GM18519 (cell line): ENCODE results near the gene SLC25A45.

Experiments
- ATAC-seq: cut with Tn5 transposase; IDR thresholded peaks from one replicate; pipeline ENCODE4 v1.9.1; 2021; ENCODE audit warnings: mild to moderate bottlenecking, moderate library complexity; ENCODE audit not compliant: unreplicated experiment, low FRiP score

Gene SLC25A45

GRCh38 chr11:65404638-65405339 is 22.3 kb upstream of the SLC25A45 start:
- ATAC-seq: no peak

DNA sequence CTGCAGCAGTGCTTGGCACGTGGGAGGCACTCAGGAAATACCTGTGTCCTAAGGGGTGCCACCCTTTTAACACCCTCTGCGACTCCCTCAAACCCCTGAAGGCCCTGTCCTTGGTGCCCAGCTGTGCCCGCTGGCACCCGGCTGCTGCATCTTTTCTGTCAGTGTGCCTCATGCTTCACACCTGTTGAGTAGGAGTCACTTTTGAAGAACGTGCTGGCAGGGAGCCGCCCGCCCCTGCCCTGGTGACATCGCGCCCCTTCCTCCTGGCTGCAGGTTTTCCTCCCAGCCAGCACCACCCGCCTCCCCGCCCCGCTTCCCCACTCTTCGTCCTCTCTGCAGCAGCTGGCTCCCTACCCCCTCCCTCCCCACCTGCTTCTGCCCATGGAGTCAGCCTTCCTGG is 21.8 kb upstream of the SLC25A45 start:
- ATAC-seq: no peak

DNA sequence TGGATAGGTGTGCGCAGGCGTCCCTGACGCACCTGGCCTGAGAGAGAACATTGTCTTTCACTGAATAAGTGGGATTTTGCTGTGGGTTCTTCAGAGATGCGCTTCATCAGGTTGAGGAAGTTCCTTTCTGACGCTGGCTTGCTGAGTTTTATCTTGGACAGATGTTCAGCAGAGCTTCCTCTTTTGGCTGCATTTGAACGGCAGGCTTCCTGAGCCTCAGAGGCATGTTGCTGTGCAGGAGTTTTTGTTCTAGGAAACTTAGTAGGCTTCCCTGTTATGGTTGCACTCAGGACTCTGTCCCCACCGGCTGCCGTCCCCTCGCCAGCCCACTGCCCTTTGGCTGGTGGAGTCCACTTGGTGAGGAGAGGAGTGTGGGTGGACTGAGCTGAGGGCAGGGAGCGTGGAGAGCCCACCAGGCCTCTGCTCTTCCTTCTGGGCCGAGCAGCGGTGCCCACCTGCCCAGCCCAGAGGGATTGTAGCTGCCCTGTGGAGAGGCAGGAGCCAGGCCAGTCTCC is 21.2 kb upstream of the SLC25A45 start:
- ATAC-seq: no peak

- no peak for ATAC-seq
Measured at GRCh38 chr11:65402790-65403189, 20.3 kb upstream of the SLC25A45 start.

- no peak for ATAC-seq
Measured at GRCh38 chr11:65401803-65402248, 19.4 kb upstream of the SLC25A45 start.

DNA sequence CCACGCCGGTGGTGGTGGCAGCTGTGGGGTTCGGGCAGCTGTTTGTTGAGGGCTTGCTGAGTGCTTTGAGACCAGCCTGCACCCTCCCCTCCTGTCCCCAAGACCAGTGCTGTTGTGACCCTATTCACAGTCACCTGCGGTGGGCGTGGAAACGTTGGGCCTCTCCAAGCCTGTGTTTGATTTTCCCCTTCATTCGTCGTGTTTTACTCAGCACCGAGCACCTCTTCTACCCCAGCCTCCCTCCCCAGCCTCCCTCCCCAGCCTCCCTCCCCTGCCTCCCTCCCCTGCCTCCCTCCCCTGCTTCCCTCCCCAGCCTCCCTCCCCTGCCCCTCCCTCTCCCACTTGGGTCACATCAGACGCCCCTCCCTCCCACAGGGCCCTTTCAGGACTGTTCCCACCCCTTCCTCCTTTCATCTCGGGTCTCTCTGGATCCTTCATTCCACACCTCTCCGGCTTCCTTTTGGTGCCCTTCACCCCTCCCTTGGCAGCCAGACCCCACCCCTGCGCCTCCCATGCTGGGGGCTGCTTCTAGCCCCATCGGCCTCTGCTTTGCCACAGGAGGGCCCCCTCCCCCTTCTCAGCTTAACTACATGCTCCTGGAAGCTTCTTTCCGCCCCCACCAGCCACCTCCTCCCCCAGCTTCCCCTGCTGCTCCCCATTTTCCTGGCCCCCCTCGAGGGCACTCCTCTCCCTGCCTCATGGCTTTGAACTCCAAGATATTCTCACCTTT is 18.8 kb upstream of the SLC25A45 start:
- ATAC-seq: no peak

- ATAC-seq: no peak
Measured at GRCh38 chr11:65400307-65401072, 18.0 kb upstream of the SLC25A45 start.

DNA sequence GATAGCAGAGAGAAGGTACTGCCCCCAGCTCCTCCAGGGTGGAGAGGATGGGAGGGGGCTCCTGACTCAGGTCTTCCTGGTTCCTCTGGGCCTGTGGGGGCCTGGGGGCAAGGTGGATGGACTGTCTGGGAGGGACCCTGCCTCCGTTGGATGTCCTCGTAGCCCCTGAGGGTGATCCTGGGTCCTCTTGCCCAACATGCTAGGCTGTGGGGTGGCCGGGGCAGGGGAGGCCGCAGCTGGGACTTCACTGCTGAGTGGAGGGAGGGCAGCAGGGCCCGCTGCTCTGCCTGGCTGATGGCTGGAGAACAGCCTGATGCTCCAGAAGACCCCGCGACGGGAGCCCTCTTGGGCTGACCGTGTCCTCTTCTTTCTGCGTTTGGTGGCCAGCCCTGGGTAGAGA is 17.4 kb upstream of the SLC25A45 start:
- ATAC-seq: no peak

DNA sequence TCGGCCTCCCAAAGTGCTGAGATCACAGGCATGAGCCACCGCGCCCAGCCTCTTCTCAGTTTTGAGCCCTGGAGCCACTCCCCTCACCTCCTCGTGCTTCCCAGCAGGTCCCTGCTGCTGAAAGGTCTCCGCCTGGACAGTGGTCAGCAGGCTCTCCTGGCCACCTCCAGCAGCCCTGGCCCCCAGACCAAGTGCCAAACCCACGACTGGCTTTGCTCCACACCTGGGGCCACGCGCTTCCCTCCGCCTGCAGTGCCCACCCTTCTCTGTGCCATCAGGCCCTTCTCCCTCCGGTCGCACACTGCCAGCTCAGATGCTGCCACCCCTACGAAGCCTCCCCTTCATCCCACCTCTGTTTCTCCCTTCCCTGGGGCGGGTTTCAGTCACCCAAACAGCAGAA is 16.8 kb upstream of the SLC25A45 start:
- no peak for ATAC-seq

GRCh38 chr11:65398362-65398910 is 16.0 kb upstream of the SLC25A45 start:
- ATAC-seq: no peak

GRCh38 chr11:65396769-65397745 is 14.6 kb upstream of the SLC25A45 start:
- ATAC-seq: no peak

GRCh38 chr11:65395961-65396530 is 13.6 kb upstream of the SLC25A45 start:
- no peak for ATAC-seq

- no peak for ATAC-seq
Measured at GRCh38 chr11:65394125-65394536, 11.7 kb upstream of the SLC25A45 start.

DNA sequence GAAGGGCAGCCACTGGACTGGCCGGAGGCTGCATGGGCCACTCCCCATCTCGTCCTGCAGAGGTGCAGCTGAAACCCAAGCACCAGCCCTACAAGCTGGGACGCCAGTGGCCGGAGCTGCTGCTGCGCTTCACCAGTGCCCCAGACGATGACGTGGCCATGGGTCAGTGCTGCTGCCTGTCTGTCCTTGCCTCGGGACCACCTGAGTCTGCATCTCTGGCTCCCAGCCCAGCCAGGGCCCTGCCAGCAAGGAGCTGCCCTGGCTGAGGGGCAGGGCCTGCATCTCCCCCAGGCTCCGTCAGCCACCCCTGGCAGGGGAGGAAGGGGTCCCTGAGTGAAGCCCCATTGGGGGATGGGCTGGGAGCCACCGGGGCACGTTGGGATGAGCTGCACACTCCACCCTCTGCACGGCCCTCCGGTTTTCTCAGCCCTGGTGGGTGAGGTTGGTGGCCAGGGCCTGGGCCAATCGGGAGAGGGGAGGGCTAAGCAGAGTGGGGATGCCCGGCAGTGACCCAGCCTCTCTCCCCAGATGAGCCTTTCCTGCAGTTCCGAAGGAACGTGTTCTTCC is 11.2 kb upstream of the SLC25A45 start:
- ATAC-seq: no peak

GRCh38 chr11:65392899-65393298 is 10.5 kb upstream of the SLC25A45 start:
- ATAC-seq: no peak

- no peak for ATAC-seq
Measured at GRCh38 chr11:65392186-65392829, 9.9 kb upstream of the SLC25A45 start.

DNA sequence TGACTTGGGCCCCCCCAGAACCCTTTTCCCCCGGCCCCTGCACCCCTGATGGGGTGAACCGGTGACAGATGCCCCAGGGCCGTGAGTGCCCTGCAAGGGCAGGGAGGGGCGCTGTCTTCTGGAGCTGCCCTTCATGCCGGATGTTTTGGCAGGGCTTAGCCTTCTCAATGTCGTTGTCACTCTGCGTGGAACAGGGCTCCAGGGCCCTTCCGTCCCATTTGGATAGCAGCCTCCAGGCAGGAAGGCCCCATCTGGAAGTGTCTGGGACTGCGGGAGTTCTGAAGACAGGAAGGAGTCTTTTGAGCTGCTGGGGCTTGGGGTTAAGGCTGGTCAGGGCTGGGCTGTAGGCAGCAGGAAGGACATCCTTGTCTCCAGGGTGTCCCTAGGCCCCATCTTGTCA is 8.6 kb upstream of the SLC25A45 start:
- no peak for ATAC-seq

- no peak for ATAC-seq
Measured at GRCh38 chr11:65390099-65390941, 7.9 kb upstream of the SLC25A45 start.
